NCI-H2171 treated with DMSO at 0.1 percent for 48 hours (cell line): Measurements from ENCODE around the gene PRR5L.

Experiments used
- DNase-seq: peaks from one replicate; lab custom pipeline; 2025; lab: John Stamatoyannopoulos, UW

The PRR5L gene

GRCh38 chr11:36358436-36358835, 62.3 kb downstream of the PRR5L start:
- no peak for DNase-seq

- no peak for DNase-seq
Observed at GRCh38 chr11:36360318-36360717, 64.2 kb downstream of the PRR5L start.

- no peak for DNase-seq
Observed at GRCh38 chr11:36360826-36361415, 64.8 kb downstream of the PRR5L start.

GRCh38 chr11:36361472-36361871, 65.4 kb downstream of the PRR5L start:
- no peak for DNase-seq

- DNase-seq: no peak
Observed at GRCh38 chr11:36361901-36362391, 65.9 kb downstream of the PRR5L start.

GRCh38 chr11:36362902-36363301, 66.8 kb downstream of the PRR5L start:
- DNase-seq: no peak

- DNase-seq: peak; percentile 57
Observed at GRCh38 chr11:36363361-36364268, 67.5 kb downstream of the PRR5L start.

- no peak for DNase-seq
Observed at GRCh38 chr11:36364551-36365325, 68.7 kb downstream of the PRR5L start.

- DNase-seq: no peak
Observed at GRCh38 chr11:36365907-36366306, 69.8 kb downstream of the PRR5L start.

- DNase-seq: no peak
Observed at GRCh38 chr11:36367806-36368680, 72.0 kb downstream of the PRR5L start.

GRCh38 chr11:36371181-36371580, 75.1 kb downstream of the PRR5L start:
- DNase-seq: no peak

GRCh38 chr11:36371590-36371989, 75.5 kb downstream of the PRR5L start:
- DNase-seq: no peak

- no peak for DNase-seq
Observed at GRCh38 chr11:36372101-36372771, 76.1 kb downstream of the PRR5L start.

- DNase-seq: no peak
Observed at GRCh38 chr11:36373016-36374010, 77.2 kb downstream of the PRR5L start.

- no peak for DNase-seq
Observed at GRCh38 chr11:36374726-36375125, 78.6 kb downstream of the PRR5L start.

- DNase-seq: no peak
Observed at GRCh38 chr11:36375353-36376008, 79.4 kb downstream of the PRR5L start.

GRCh38 chr11:36376009-36376887, 80.2 kb downstream of the PRR5L start:
- DNase-seq: no peak
